Caco-2 (cell line): ENCODE data around the gene TRPM2. TPM values are rescaled to one million over a fixed set of nuclear protein-coding genes. Genes with fewer than 3 reads are reported as not detected.
A peak's percentile ranks its signal among the peaks of the same experiment; 100 is the strongest.

ENCODE experiments used
- BruUV-seq: library from RNA; stranded (reverse); fragments of 400-500 nt; replicated peaks from 2 replicates; lab custom pipeline; 2021; lab: Mats Ljungman, UMichigan
- CTCF ChIA-PET: fragments of 300-600 bp; sonication (Branson Sonifier 250); formaldehyde crosslinking; loops from one replicate; lab custom pipeline; 2022; ENCODE audit warnings: antibody characterized with exemption; lab: Charles Lee
- POLR2A ChIA-PET: fragments of 300-600 bp; sonication (Branson Sonifier 250); formaldehyde crosslinking; loops from one replicate; lab custom pipeline; 2022; ENCODE audit warnings: antibody characterized with exemption; lab: Charles Lee
- DNase-seq, 2 experiments: peaks; one replicate each; pipeline versions ENCODE4 v3.0.0 to v3.0.0-alpha.2; 2020 to 2022
- H3K27me3 ChIP-seq: replicated peaks from 2 replicates; pipeline ENCODE4 v1.6.0; 2011; ENCODE audit warnings: low read length; ENCODE audit not compliant: control insufficient read depth, insufficient read depth
- H3K36me3 ChIP-seq: 2 replicates; pipeline ENCODE4 v1.5.1; 2011; ENCODE audit warnings: low read length; ENCODE audit not compliant: control insufficient read depth, insufficient read depth
- H3K4me1 ChIP-seq: fragments of 250-450 bp; sonication (Bioruptor Pico); 2 replicates; pipeline ENCODE4 v1.5.1; 2020; ENCODE audit warnings: mild to moderate bottlenecking
- H3K4me3 ChIP-seq: 2 replicates; pipeline ENCODE4 v1.5.1; 2011; ENCODE audit warnings: low read depth, mild to moderate bottlenecking, control low read depth, low read length
- H3K9me3 ChIP-seq: fragments of 250-450 bp; sonication (Bioruptor Pico); 2 replicates; pipeline ENCODE4 v1.5.1; 2020; ENCODE audit warnings: mild to moderate bottlenecking, moderate library complexity
- H3K27ac Mint-ChIP-seq: one replicate; pipeline ENCODE4 v1.8.0; 2022; ENCODE audit warnings: mixed read lengths; ENCODE audit not compliant: unreplicated experiment
- H3K27me3 Mint-ChIP-seq: one replicate; pipeline ENCODE4 v1.8.0; 2022; ENCODE audit warnings: mixed read lengths; ENCODE audit not compliant: insufficient read depth, unreplicated experiment
- H3K36me3 Mint-ChIP-seq: one replicate; pipeline ENCODE4 v1.8.0; 2022; ENCODE audit warnings: mild to moderate bottlenecking, mixed read lengths; ENCODE audit not compliant: insufficient read depth, unreplicated experiment
- H3K4me1 Mint-ChIP-seq: one replicate; pipeline ENCODE4 v1.8.0; 2022; ENCODE audit warnings: low read depth, mixed read lengths; ENCODE audit not compliant: unreplicated experiment
- H3K4me3 Mint-ChIP-seq: one replicate; pipeline ENCODE4 v1.8.0; 2022; ENCODE audit warnings: mild to moderate bottlenecking, moderate library complexity, mixed read lengths; ENCODE audit not compliant: unreplicated experiment
- H3K9me3 Mint-ChIP-seq: one replicate; pipeline ENCODE4 v1.8.0; 2022; ENCODE audit warnings: mixed read lengths; ENCODE audit not compliant: unreplicated experiment
- CTCF ChIP-seq, 2 experiments: fragments of 200-600 bp in 1 of 2; IDR thresholded peaks; 1 replicate in 1 of 2; 2 replicates in 1 of 2; pipeline versions ENCODE4 v1.5.1 to v1.8.0; 2011 to 2022; ENCODE audit warnings: antibody characterized with exemption in 1 of 2, control low read depth in 1 of 2, inconsistent platforms in 1 of 2, low read depth in 1 of 2, low read length in 1 of 2, mild to moderate bottlenecking in 1 of 2, moderate library complexity in 1 of 2; ENCODE audit not compliant: insufficient read depth in 1 of 2, severe bottlenecking in 1 of 2, unreplicated experiment in 1 of 2
- intact Hi-C: fragments of 100-400 bp; cut with micrococcal nuclease; formaldehyde crosslinking; loops from one replicate; pipeline ENCODE4 v1.10.0; 2022; ENCODE audit not compliant: unreplicated experiment
- total RNA-seq: library from RNA; stranded (reverse); gene quantifications from 2 replicates; pipeline ENCODE4 v1.2.3, GENCODE V29; 2022

TRPM2 gene
- total RNA-seq, 1 experiment from 2014 or later = 0.20 TPM

DNA sequence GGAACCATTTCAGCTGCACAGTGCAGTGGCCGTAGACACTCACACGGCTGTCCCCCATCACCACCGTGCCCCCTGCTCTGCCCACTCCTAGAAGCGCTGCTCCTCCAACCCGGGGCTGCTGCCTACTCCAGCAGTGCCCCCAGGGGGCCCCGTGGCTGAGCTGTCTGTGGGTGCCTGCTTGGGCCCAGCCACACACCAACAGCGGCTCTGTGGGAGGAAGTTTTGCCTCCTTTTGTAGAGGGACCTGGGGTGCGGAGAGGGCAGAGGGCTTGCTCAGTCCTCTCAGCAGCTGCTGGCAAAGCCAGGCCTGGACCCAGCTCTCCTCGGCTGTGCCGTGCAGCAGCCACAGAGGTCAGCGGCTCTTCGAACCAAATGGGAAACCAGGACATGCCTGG lies 90.5 kb downstream of the TRPM2 start:
- ChIA-PET POLR2A (no interaction called here), CTCF (no interaction called here)
- H3K4me3 ChIP-seq = no peak overlapping the region
- no peaks in the 10 kb centered on the region for H3K27me3 ChIP-seq
- H3K9me3 ChIP-seq = no peaks in the 10 kb centered on the region
- DNase-seq = peak in 1 of 2 experiments; percentile 18
- H3K36me3 ChIP-seq = no peaks in the 10 kb centered on the region
- intact Hi-C loops = no loop called here
- Mint-ChIP-seq H3K4me3 (no peak overlapping the region), H3K27me3 (no peaks in the 10 kb centered on the region), H3K9me3 (no peaks in the 10 kb centered on the region), H3K36me3 (no peaks in the 10 kb centered on the region), H3K27ac (no peak overlapping the region), H3K4me1 (no peaks in the 10 kb centered on the region)
- no peak for TF ChIP-seq CTCF (IDR thresholded peaks at IDR 0.05; ENCODE audit: insufficient read depth in 1 of 2, low read depth in 1 of 2, low read length in 1 of 2, severe bottlenecking in 1 of 2, unreplicated experiment in 1 of 2)
- H3K4me1 ChIP-seq = 0 out of 2 replicates have a peak, but pooled peaks cover 5% of the 10 kb centered on the region
- BruUV-seq = no TSS peak

- Histone ChIP-seq H3K27me3 (no peaks in the 10 kb centered on the region), H3K9me3 (no peaks in the 10 kb centered on the region), H3K4me3 (no peak overlapping the region), H3K36me3 (no peaks in the 10 kb centered on the region), H3K4me1 (0 out of 2 replicates have a peak, but pooled peaks cover 6% of the 10 kb centered on the region)
- ChIA-PET CTCF (no interaction called here), POLR2A (no interaction called here)
- Mint-ChIP-seq H3K9me3 (no peaks in the 10 kb centered on the region), H3K36me3 (no peaks in the 10 kb centered on the region), H3K27ac (no peak overlapping the region), H3K4me1 (no peaks in the 10 kb centered on the region), H3K4me3 (no peak overlapping the region), H3K27me3 (no peaks in the 10 kb centered on the region)
- intact Hi-C loops = no loop called here
- peak; percentile 20 to 37 for DNase-seq
- TF ChIP-seq CTCF (IDR thresholded peaks at IDR 0.05; ENCODE audit: insufficient read depth in 1 of 2, low read depth in 1 of 2, low read length in 1 of 2, severe bottlenecking in 1 of 2, unreplicated experiment in 1 of 2) = no peak
- no TSS peak for BruUV-seq
These were observed 91.0 kb downstream of the TRPM2 start for GRCh38 chr21:44444286-44444931.

- ChIA-PET POLR2A (no interaction called here), CTCF (no interaction called here)
- H3K27me3 ChIP-seq = no peaks in the 10 kb centered on the region
- no peak overlapping the region for H3K4me3 ChIP-seq
- H3K36me3 Mint-ChIP-seq = no peaks in the 10 kb centered on the region
- no peaks in the 10 kb centered on the region for H3K9me3 ChIP-seq
- no peaks in the 10 kb centered on the region for H3K4me1 Mint-ChIP-seq
- no peaks in the 10 kb centered on the region for H3K36me3 ChIP-seq
- no peaks in the 10 kb centered on the region for H3K9me3 Mint-ChIP-seq
- no peak overlapping the region for H3K4me3 Mint-ChIP-seq
- 0 out of 2 replicates have a peak, but pooled peaks cover 6% of the 10 kb centered on the region for H3K4me1 ChIP-seq
- no peak for TF ChIP-seq CTCF (IDR thresholded peaks at IDR 0.05; ENCODE audit: insufficient read depth in 1 of 2, low read depth in 1 of 2, low read length in 1 of 2, severe bottlenecking in 1 of 2, unreplicated experiment in 1 of 2)
- intact Hi-C loops = no loop called here
- H3K27me3 Mint-ChIP-seq = no peaks in the 10 kb centered on the region
- H3K27ac Mint-ChIP-seq = no peak overlapping the region
- no peak for DNase-seq
- BruUV-seq = no TSS peak
These were observed 91.9 kb downstream of the TRPM2 start for GRCh38 chr21:44445145-44445812.
